ENCODE measurements around the gene ANKS6. TPM values are rescaled to one million over a fixed set of nuclear protein-coding genes. Genes with fewer than 3 reads are reported as not detected.

Gene ANKS6
- total RNA-seq, 3 donors from 2014 or later (not counting 1 experiment from before 2014, with no cell fraction given) = 8.1 to 12.6 (median 10.5) TPM

GRCh38 chr9:98707166-98708102, 88.9 kb downstream of the ANKS6 start:
- Mint-ChIP-seq H3K27me3 (ENCODE audit: low read depth in 2 of 2) (peaks cover 46 to 66% of the 10 kb centered on the region in 2 donors), H3K36me3 (no peaks in the 10 kb centered on the region), H3K27ac (no peak overlapping the region), H3K4me3 (no peak overlapping the region), H3K4me1 (no peaks in the 10 kb centered on the region), H3K9me3 (no peaks in the 10 kb centered on the region)
- no peaks in the 10 kb centered on the region for H3K4me1 ChIP-seq (ENCODE audit: control insufficient read depth, insufficient read depth, low read length)
- TF ChIP-seq CTCF (IDR thresholded peaks at IDR 0.05) = no peak
- no peak overlapping the region for H3K4me3 ChIP-seq (ENCODE audit: low read length)
- WGBS (ENCODE audit: insufficient coverage) = 6% methylated on average over 79 of the region's 79 CpGs
- intact Hi-C loops (cut with micrococcal nuclease) = no loop called here
- peaks cover 31% of the 10 kb centered on the region for H3K27me3 ChIP-seq (ENCODE audit: control insufficient read depth, insufficient read depth, low read length)
- no peaks in the 10 kb centered on the region for H3K9me3 ChIP-seq (ENCODE audit: control insufficient read depth, insufficient read depth, low read length)
- H3K27ac ChIP-seq (ENCODE audit: low read length) = no peak overlapping the region
- no peaks in the 10 kb centered on the region for H3K36me3 ChIP-seq (ENCODE audit: control insufficient read depth, insufficient read depth, low read length)
- DNase-seq (no peak), ATAC-seq (no peak)

DNA sequence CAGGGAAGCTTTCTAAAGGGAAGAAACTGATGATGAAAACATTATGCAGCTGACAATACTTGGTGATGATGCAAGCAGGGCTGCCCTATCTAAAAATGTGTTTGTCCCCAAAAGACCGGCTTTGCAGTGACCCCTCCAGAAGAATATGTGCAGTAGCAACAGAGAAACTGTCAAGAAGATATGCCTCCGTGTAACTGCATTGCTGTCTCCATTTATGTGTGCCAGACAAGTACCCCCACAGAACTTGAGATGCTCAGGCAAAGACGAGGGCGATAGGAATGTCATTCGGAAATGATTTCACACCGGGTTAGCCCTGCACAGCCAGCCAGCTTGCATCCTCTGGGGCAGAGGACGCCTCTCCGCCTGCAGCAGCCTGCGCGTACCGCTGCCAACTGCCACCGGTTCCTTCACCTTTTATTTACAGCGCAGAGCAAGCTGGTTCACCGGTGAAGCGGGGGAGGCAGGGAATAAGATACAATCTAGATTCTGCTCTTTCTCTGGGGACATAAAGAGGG, 89.6 kb downstream of the ANKS6 start:
- Mint-ChIP-seq H3K27ac (no peak overlapping the region), H3K4me3 (no peak overlapping the region), H3K36me3 (no peaks in the 10 kb centered on the region), H3K4me1 (no peaks in the 10 kb centered on the region), H3K27me3 (ENCODE audit: low read depth in 2 of 2) (peaks cover 46 to 66% of the 10 kb centered on the region in 2 donors), H3K9me3 (no peaks in the 10 kb centered on the region)
- no peak for DNase-seq
- Histone ChIP-seq H3K27ac (ENCODE audit: low read length) (no peak overlapping the region), H3K36me3 (ENCODE audit: control insufficient read depth, insufficient read depth, low read length) (no peaks in the 10 kb centered on the region), H3K27me3 (ENCODE audit: control insufficient read depth, insufficient read depth, low read length) (peaks cover 31% of the 10 kb centered on the region), H3K4me3 (ENCODE audit: low read length) (no peak overlapping the region), H3K4me1 (ENCODE audit: control insufficient read depth, insufficient read depth, low read length) (no peaks in the 10 kb centered on the region), H3K9me3 (ENCODE audit: control insufficient read depth, insufficient read depth, low read length) (no peaks in the 10 kb centered on the region)
- ATAC-seq = no peak
- 9% methylated on average over 15 of the region's 15 CpGs for WGBS (ENCODE audit: insufficient coverage)
- intact Hi-C loops (cut with micrococcal nuclease) = no loop called here
- TF ChIP-seq CTCF (IDR thresholded peaks at IDR 0.05) = no peak

- Mint-ChIP-seq H3K27me3 (ENCODE audit: low read depth in 2 of 2) (peaks cover 33 to 57% of the 10 kb centered on the region in 2 donors), H3K4me3 (no peak overlapping the region), H3K4me1 (no peaks in the 10 kb centered on the region)
These were observed 93.4 kb downstream of the ANKS6 start for GRCh38 chr9:98702835-98703380.

More at GRCh38 chr9:98702835-98703380, 93.4 kb downstream of the ANKS6 start:
- Histone ChIP-seq H3K9me3 (ENCODE audit: control insufficient read depth, insufficient read depth, low read length) (no peaks in the 10 kb centered on the region), H3K4me1 (ENCODE audit: control insufficient read depth, insufficient read depth, low read length) (no peaks in the 10 kb centered on the region), H3K27ac (ENCODE audit: low read length) (no peak overlapping the region), H3K36me3 (ENCODE audit: control insufficient read depth, insufficient read depth, low read length) (no peaks in the 10 kb centered on the region), H3K27me3 (ENCODE audit: control insufficient read depth, insufficient read depth, low read length) (peaks cover 26% of the 10 kb centered on the region), H3K4me3 (ENCODE audit: low read length) (no peak overlapping the region)
- Mint-ChIP-seq H3K9me3 (no peaks in the 10 kb centered on the region), H3K27ac (no peak overlapping the region), H3K36me3 (no peaks in the 10 kb centered on the region)
- no peak for ATAC-seq
- WGBS (ENCODE audit: insufficient coverage) = 76% methylated on average over 2 of the region's 2 CpGs
- TF ChIP-seq CTCF (IDR thresholded peaks at IDR 0.05) = no peak
- DNase-seq = no peak
- intact Hi-C loops (cut with micrococcal nuclease) = no loop called here

Measured in natural killer cell (primary cell).